Ovary (tissue), 3 donors: Measurements from ENCODE around the gene SEC24D.
"Not testable (repeated sequence)": the region's sequence is repeated elsewhere in the genome, so short reads cannot be mapped to it uniquely, and the experiment has no call there.

Source experiments
- EP300 ChIP-seq: sonication (generic); formaldehyde crosslinking; IDR thresholded peaks from one replicate; pipeline ENCODE4 v1.6.1; 2017; ENCODE audit warnings: antibody characterized with exemption
- POLR2A ChIP-seq: fragments of 450-650 bp; IDR thresholded peaks from one replicate; pipeline ENCODE4 v1.6.1; 2017; ENCODE audit warnings: antibody characterized with exemption, mild to moderate bottlenecking, moderate library complexity
- TF ChIP-seq, protein P1 (sequence below), 3 donors: fragments of 450-650 bp in 2 of 3; fragments of 200-600 bp in 1 of 3; IDR thresholded peaks; one replicate each; pipeline versions ENCODE4 v1.5.1 to v1.8.0; 2016 to 2022; ENCODE audit warnings: antibody characterized with exemption in 3 of 3, mild to moderate bottlenecking in 1 of 3
- donor health status: DM: no; HTN: no; CAD: no.

DNA sequence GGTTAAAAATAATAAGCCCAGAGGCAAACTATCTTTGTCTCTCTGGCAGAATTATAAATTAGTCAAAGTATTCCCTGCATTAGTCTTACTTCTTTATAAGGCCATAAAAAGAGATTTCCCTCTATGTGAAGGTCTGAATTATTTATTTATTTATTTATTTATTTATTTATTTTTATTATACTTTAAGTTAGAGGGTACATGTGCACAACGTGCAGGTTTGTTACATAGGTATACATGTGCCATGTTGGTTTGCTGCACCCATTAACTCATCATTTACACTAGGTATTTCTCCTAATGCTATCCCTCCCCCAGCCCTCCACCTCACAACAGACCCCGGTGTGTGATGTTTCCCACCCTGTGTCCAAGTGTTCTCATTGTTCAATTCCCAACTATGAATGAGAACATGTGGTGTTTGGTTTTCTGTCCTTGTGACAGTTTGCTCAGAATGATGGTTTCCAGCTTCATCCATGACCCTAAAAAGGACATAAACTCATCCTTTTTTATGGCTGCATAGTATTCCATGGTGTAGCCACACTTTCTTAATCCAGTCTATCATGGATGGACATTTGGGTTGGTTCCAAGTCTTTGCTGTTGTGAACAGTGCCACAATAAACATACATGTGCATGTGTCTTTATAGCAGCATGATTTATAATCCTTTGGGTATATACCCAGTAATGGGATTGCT, 58.8 kb downstream of the SEC24D start:
- TF ChIP-seq, protein P1, sequence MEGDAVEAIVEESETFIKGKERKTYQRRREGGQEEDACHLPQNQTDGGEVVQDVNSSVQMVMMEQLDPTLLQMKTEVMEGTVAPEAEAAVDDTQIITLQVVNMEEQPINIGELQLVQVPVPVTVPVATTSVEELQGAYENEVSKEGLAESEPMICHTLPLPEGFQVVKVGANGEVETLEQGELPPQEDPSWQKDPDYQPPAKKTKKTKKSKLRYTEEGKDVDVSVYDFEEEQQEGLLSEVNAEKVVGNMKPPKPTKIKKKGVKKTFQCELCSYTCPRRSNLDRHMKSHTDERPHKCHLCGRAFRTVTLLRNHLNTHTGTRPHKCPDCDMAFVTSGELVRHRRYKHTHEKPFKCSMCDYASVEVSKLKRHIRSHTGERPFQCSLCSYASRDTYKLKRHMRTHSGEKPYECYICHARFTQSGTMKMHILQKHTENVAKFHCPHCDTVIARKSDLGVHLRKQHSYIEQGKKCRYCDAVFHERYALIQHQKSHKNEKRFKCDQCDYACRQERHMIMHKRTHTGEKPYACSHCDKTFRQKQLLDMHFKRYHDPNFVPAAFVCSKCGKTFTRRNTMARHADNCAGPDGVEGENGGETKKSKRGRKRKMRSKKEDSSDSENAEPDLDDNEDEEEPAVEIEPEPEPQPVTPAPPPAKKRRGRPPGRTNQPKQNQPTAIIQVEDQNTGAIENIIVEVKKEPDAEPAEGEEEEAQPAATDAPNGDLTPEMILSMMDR (IDR thresholded peaks at IDR 0.05) = not testable (repeated sequence)
- not testable (repeated sequence) for TF ChIP-seq POLR2A, EP300
